ENCODE data around the gene CEP126.

DNA sequence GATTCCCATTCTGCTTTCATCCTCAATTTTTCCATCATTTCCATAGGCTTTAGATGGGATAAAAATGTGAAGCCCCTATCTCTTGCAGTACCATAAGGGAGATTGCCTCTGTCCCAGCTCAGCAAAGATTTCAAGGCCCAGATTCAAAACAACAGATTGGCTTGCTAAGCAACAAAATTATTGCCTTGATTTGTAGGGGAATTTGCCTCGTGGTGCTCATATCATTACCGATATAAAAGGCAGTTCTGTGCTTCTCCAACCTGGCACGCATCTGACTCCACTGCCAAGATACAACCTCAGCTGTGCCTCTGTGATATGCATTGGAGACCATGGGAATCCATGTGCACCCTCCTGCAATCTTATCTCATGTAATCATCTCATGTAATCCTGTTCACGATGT, 25.0 kb upstream of the CEP126 start:
- TF ChIP-seq, protein P1, sequence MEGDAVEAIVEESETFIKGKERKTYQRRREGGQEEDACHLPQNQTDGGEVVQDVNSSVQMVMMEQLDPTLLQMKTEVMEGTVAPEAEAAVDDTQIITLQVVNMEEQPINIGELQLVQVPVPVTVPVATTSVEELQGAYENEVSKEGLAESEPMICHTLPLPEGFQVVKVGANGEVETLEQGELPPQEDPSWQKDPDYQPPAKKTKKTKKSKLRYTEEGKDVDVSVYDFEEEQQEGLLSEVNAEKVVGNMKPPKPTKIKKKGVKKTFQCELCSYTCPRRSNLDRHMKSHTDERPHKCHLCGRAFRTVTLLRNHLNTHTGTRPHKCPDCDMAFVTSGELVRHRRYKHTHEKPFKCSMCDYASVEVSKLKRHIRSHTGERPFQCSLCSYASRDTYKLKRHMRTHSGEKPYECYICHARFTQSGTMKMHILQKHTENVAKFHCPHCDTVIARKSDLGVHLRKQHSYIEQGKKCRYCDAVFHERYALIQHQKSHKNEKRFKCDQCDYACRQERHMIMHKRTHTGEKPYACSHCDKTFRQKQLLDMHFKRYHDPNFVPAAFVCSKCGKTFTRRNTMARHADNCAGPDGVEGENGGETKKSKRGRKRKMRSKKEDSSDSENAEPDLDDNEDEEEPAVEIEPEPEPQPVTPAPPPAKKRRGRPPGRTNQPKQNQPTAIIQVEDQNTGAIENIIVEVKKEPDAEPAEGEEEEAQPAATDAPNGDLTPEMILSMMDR (tag by site-specific recombination; IDR thresholded peaks at IDR 0.05) = no peak
- TF ChIP-seq, protein P2, sequence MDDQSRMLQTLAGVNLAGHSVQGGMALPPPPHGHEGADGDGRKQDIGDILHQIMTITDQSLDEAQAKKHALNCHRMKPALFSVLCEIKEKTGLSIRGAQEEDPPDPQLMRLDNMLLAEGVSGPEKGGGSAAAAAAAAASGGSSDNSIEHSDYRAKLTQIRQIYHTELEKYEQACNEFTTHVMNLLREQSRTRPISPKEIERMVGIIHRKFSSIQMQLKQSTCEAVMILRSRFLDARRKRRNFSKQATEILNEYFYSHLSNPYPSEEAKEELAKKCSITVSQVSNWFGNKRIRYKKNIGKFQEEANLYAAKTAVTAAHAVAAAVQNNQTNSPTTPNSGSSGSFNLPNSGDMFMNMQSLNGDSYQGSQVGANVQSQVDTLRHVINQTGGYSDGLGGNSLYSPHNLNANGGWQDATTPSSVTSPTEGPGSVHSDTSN (CRISPR knock-in tag; IDR thresholded peaks at IDR 0.05) = no peak
- TF ChIP-seq ZBTB21 (tag by site-specific recombination; IDR thresholded peaks at IDR 0.05) (no peak), YY2 (tag by site-specific recombination; IDR thresholded peaks at IDR 0.05) (no peak), ZNF677 (tag by site-specific recombination; IDR thresholded peaks at IDR 0.05) (no peak), ZNF23 (tag by site-specific recombination; IDR thresholded peaks at IDR 0.05; ENCODE audit: borderline replicate concordance) (no peak), ZNF76 (tag by site-specific recombination; IDR thresholded peaks at IDR 0.05; ENCODE audit: borderline replicate concordance, low read depth) (no peak)
- TF ChIP-seq, protein P3, sequence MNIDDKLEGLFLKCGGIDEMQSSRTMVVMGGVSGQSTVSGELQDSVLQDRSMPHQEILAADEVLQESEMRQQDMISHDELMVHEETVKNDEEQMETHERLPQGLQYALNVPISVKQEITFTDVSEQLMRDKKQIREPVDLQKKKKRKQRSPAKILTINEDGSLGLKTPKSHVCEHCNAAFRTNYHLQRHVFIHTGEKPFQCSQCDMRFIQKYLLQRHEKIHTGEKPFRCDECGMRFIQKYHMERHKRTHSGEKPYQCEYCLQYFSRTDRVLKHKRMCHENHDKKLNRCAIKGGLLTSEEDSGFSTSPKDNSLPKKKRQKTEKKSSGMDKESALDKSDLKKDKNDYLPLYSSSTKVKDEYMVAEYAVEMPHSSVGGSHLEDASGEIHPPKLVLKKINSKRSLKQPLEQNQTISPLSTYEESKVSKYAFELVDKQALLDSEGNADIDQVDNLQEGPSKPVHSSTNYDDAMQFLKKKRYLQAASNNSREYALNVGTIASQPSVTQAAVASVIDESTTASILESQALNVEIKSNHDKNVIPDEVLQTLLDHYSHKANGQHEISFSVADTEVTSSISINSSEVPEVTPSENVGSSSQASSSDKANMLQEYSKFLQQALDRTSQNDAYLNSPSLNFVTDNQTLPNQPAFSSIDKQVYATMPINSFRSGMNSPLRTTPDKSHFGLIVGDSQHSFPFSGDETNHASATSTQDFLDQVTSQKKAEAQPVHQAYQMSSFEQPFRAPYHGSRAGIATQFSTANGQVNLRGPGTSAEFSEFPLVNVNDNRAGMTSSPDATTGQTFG (tag by site-specific recombination; IDR thresholded peaks at IDR 0.05; ENCODE audit: borderline replicate concordance) = no peak

Data from HEK293 (cell line).